H9 (cell line): ENCODE results near the gene TCFL5. TPM values are rescaled to one million over a fixed set of nuclear protein-coding genes. Genes with fewer than 3 reads are reported as not detected.

Experiments used
- DNase-seq: peaks from one replicate; pipeline ENCODE4 v3.0.0-alpha.2; 2017
- H2AFZ ChIP-seq: one replicate; pipeline ENCODE4 v1.6.1; 2013; ENCODE audit warnings: mild to moderate bottlenecking, low read length, control low read depth, moderate library complexity
- H2AK5ac ChIP-seq: 2 replicates; pipeline ENCODE4 v1.6.1; 2013; ENCODE audit warnings: low read length, control low read depth, mixed read lengths; ENCODE audit not compliant: insufficient read length
- H2BK120ac ChIP-seq: one replicate; pipeline ENCODE4 v1.6.1; 2013; ENCODE audit warnings: low read depth, mild to moderate bottlenecking, low read length, control low read depth, inconsistent platforms; ENCODE audit not compliant: poor library complexity, severe bottlenecking
- H2BK12ac ChIP-seq: 2 replicates; pipeline ENCODE4 v1.6.1; 2013; ENCODE audit warnings: low read length, control low read depth, mixed read lengths, low read depth; ENCODE audit not compliant: insufficient read length
- H2BK15ac ChIP-seq: 2 replicates; pipeline ENCODE4 v1.6.1; 2013; ENCODE audit warnings: low read depth, low read length, control low read depth
- H2BK20ac ChIP-seq: one replicate; pipeline ENCODE4 v1.6.1; 2013; ENCODE audit warnings: low read depth, mild to moderate bottlenecking, low read length, control low read depth, inconsistent platforms; ENCODE audit not compliant: poor library complexity, severe bottlenecking
- H2BK5ac ChIP-seq: 2 replicates; pipeline ENCODE4 v1.6.1; 2013; ENCODE audit warnings: low read length, control low read depth, mixed read lengths; ENCODE audit not compliant: insufficient read length
- H3K14ac ChIP-seq: 2 replicates; pipeline ENCODE4 v1.6.1; 2013; ENCODE audit warnings: low read length, control low read depth; ENCODE audit not compliant: insufficient read depth
- H3K18ac ChIP-seq: 2 replicates; pipeline ENCODE4 v1.6.1; 2013; ENCODE audit warnings: low read depth, mild to moderate bottlenecking, mixed read lengths, low read length, control low read depth; ENCODE audit not compliant: insufficient read length
- H3K23ac ChIP-seq: 2 replicates; pipeline ENCODE4 v1.6.1; 2013; ENCODE audit warnings: low read length, control low read depth, mixed read lengths, low read depth; ENCODE audit not compliant: insufficient read length
- H3K23me2 ChIP-seq: 2 replicates; pipeline ENCODE4 v1.6.1; 2013; ENCODE audit warnings: low read depth, mild to moderate bottlenecking, mixed read lengths, low read length, control low read depth; ENCODE audit not compliant: insufficient read length, poor library complexity, severe bottlenecking
- H3K27ac ChIP-seq: 2 replicates; pipeline ENCODE4 v1.5.1; 2013; ENCODE audit warnings: low read length, control low read depth, mixed read lengths, low read depth; ENCODE audit not compliant: insufficient read length
- H3K27me3 ChIP-seq: 2 replicates; pipeline ENCODE4 v1.6.1; 2013; ENCODE audit warnings: low read length, control low read depth, inconsistent platforms; ENCODE audit not compliant: insufficient read depth
- H3K4ac ChIP-seq: 2 replicates; pipeline ENCODE4 v1.6.1; 2013; ENCODE audit warnings: low read depth, mild to moderate bottlenecking, control low read depth, inconsistent platforms, low read length, moderate library complexity
- H3K4me1 ChIP-seq: 2 replicates; pipeline ENCODE4 v1.6.1; 2013; ENCODE audit warnings: low read length, control low read depth, inconsistent platforms; ENCODE audit not compliant: insufficient read depth
- H3K4me2 ChIP-seq: 2 replicates; pipeline ENCODE4 v1.6.1; 2013; ENCODE audit warnings: low read length, control low read depth, mixed read lengths; ENCODE audit not compliant: insufficient read length, insufficient read depth
- H3K56ac ChIP-seq: 2 replicates; pipeline ENCODE4 v1.6.1; 2013; ENCODE audit warnings: low read depth, mild to moderate bottlenecking, mixed read lengths, low read length, control low read depth; ENCODE audit not compliant: insufficient read length
- H3K79me1 ChIP-seq: 2 replicates; pipeline ENCODE4 v1.6.1; 2013; ENCODE audit warnings: low read depth, mild to moderate bottlenecking, moderate library complexity, low read length, control low read depth, inconsistent platforms; ENCODE audit not compliant: insufficient read depth, poor library complexity, severe bottlenecking
- H3K79me2 ChIP-seq: 2 replicates; pipeline ENCODE4 v1.6.1; 2013; ENCODE audit warnings: low read length, control low read depth, inconsistent platforms; ENCODE audit not compliant: insufficient read depth
- H3K9ac ChIP-seq: 2 replicates; pipeline ENCODE4 v1.6.1; 2013; ENCODE audit warnings: low read length, control low read depth, mixed read lengths; ENCODE audit not compliant: insufficient read length; ENCODE audit errors: extremely low read depth
- H3K9me3 ChIP-seq: one replicate; pipeline ENCODE4 v1.6.1; 2013; ENCODE audit warnings: low read depth, low read length, inconsistent platforms; ENCODE audit not compliant: control insufficient read depth
- H3T11ph ChIP-seq: one replicate; pipeline ENCODE4 v1.6.1; 2013; ENCODE audit warnings: mild to moderate bottlenecking, low read length, control low read depth, inconsistent platforms
- H4K20me1 ChIP-seq: one replicate; pipeline ENCODE4 v1.6.1; 2013; ENCODE audit not compliant: control insufficient read depth, insufficient read length, insufficient read depth
- H4K5ac ChIP-seq: 2 replicates; pipeline ENCODE4 v1.6.1; 2013; ENCODE audit warnings: low read depth, mild to moderate bottlenecking, mixed read lengths, low read length, control low read depth; ENCODE audit not compliant: insufficient read length
- H4K8ac ChIP-seq: replicated peaks from 2 replicates; pipeline ENCODE4 v1.6.1; 2013; ENCODE audit warnings: low read length, control low read depth, mixed read lengths, low read depth; ENCODE audit not compliant: insufficient read length
- H4K91ac ChIP-seq: 2 replicates; pipeline ENCODE4 v1.6.1; 2013; ENCODE audit warnings: low read depth, mild to moderate bottlenecking, moderate library complexity, mixed read lengths, low read length, control low read depth; ENCODE audit not compliant: insufficient read length
- H3K27ac Mint-ChIP-seq, 3 experiments: 2 replicates in 2 of 3; 3 replicates in 1 of 3; pipeline ENCODE4 v1.8.0; 2020 to 2021; ENCODE audit warnings: mixed read lengths in 3 of 3, mild to moderate bottlenecking in 1 of 3, moderate library complexity in 1 of 3
- H3K27me3 Mint-ChIP-seq: 2 replicates; pipeline ENCODE4 v1.8.0; 2021; ENCODE audit warnings: low read depth, mild to moderate bottlenecking, moderate library complexity, mixed read lengths
- H3K36me3 Mint-ChIP-seq, 3 experiments: 2 replicates in 2 of 3; 3 replicates in 1 of 3; pipeline ENCODE4 v1.8.0; 2020 to 2021; ENCODE audit warnings: low read depth in 3 of 3, mixed read lengths in 3 of 3; ENCODE audit not compliant: insufficient read depth in 1 of 3
- H3K4me1 Mint-ChIP-seq, 2 experiments: 2 replicates each; pipeline ENCODE4 v1.8.0; 2020; ENCODE audit warnings: mixed read lengths in 2 of 2
- H3K4me3 Mint-ChIP-seq, 2 experiments: 2 replicates in 1 of 2; 3 replicates in 1 of 2; pipeline ENCODE4 v1.8.0; 2020 to 2021; ENCODE audit warnings: mild to moderate bottlenecking in 2 of 2, mixed read lengths in 2 of 2, moderate library complexity in 1 of 2
- H3K9me3 Mint-ChIP-seq, 2 experiments: 2 replicates in 1 of 2; 3 replicates in 1 of 2; pipeline ENCODE4 v1.8.0; 2020; ENCODE audit warnings: mild to moderate bottlenecking in 2 of 2, mixed read lengths in 2 of 2, moderate library complexity in 1 of 2
- CTCF ChIP-seq: fragments of 200-600 bp; sonication (generic); conservative IDR thresholded peaks from 3 replicates; pipeline ENCODE4 v1.8.0; 2021; ENCODE audit warnings: antibody characterized with exemption, mild to moderate bottlenecking
- WGBS: extraction: QIAGEN DNeasy Blood & Tissue Kit; methylation state at CpG from one replicate; pipeline ENCODE4 v1.1.7; 2013; ENCODE audit warnings: missing lambda C conversion rate, low lambda C conversion rate, mixed read lengths; ENCODE audit not compliant: insufficient read length; ENCODE audit errors: extremely low coverage; 5-methylcytosine and 5-hydroxymethylcytosine counted together
- total RNA-seq: library from RNA; stranded (reverse); gene quantifications from 2 replicates; pipeline ENCODE4 v1.2.1, GENCODE V29; 2021

TCFL5 gene
- total RNA-seq, 1 experiment from 2014 or later: 16.4 TPM

GRCh38 chr20:62816031-62816883 is 45.4 kb downstream of the TCFL5 start:
- H3K79me2 ChIP-seq: no peaks in the 10 kb centered on the region
- H2BK5ac ChIP-seq: no peak overlapping the region
- H3K9ac ChIP-seq: no peak overlapping the region
- no peak overlapping the region for H4K5ac ChIP-seq
- no peak overlapping the region for H4K91ac ChIP-seq
- H2BK120ac ChIP-seq: no peak overlapping the region
- peaks cover 14 to 15% of the 10 kb centered on the region in 2 experiments for H3K4me1 Mint-ChIP-seq
- H2AFZ ChIP-seq: no peak overlapping the region
- H4K8ac ChIP-seq: no peak overlapping the region
- H3K56ac ChIP-seq: no peak overlapping the region
- no peak overlapping the region for H2BK12ac ChIP-seq
- no peak overlapping the region for H3T11ph ChIP-seq
- peak overlapping the region; percentile 65 to 80 for H3K4me3 Mint-ChIP-seq
- H3K27me3 Mint-ChIP-seq: peaks cover 5% of the 10 kb centered on the region
- peak overlapping the region in 2 of 3 experiments; percentile 46 to 85; a peak in 3 of 7 replicates for H3K27ac Mint-ChIP-seq
- no peak for TF ChIP-seq CTCF
- peaks cover 0 to 13% (median 11%) of the 10 kb centered on the region in 3 experiments; a peak in 5 of 7 replicates for H3K36me3 Mint-ChIP-seq
- no peaks in the 10 kb centered on the region for H3K27me3 ChIP-seq
- H3K4me2 ChIP-seq: peak overlapping the region; percentile 35
- no peak overlapping the region; the same call in 1 of the 2 replicates for H3K4ac ChIP-seq
- no peaks in the 10 kb centered on the region for H3K4me1 ChIP-seq
- H3K23me2 ChIP-seq: peaks cover 16% of the 10 kb centered on the region
- no peak overlapping the region for H2BK20ac ChIP-seq
- H3K27ac ChIP-seq: no peak overlapping the region
- no peak overlapping the region for H2AK5ac ChIP-seq
- no CpG with 5 or more reads among the region's 57 CpGs for WGBS
- H3K14ac ChIP-seq: peak overlapping the region; percentile 62
- no peaks in the 10 kb centered on the region for H4K20me1 ChIP-seq
- no peaks in the 10 kb centered on the region for H3K9me3 ChIP-seq
- no peak overlapping the region for H3K23ac ChIP-seq
- H3K9me3 Mint-ChIP-seq: no peaks in the 10 kb centered on the region
- no peak overlapping the region for H2BK15ac ChIP-seq
- DNase-seq: peak; percentile 92
- H3K79me1 ChIP-seq: no peaks in the 10 kb centered on the region
- peak overlapping the region; percentile 62 for H3K18ac ChIP-seq
